Immature natural killer cell (primary cell): ENCODE measurements around the gene ST6GALNAC3. TPM values are rescaled to one million over a fixed set of nuclear protein-coding genes. Genes with fewer than 3 reads are reported as not detected.

Experiments
- DNase-seq, 3 donors: peaks; one replicate each; pipeline ENCODE4 v3.0.0; 2022; ENCODE audit warnings: mixed read lengths in 1 of 3
- H3K27ac Mint-ChIP-seq, 6 donors: one replicate each; pipeline ENCODE4 v1.8.0; 2020; ENCODE audit warnings: mixed read lengths in 6 of 6, mild to moderate bottlenecking in 5 of 6, inconsistent platforms in 4 of 6, moderate library complexity in 3 of 6
- H3K27me3 Mint-ChIP-seq, 3 donors: one replicate each; pipeline ENCODE4 v1.8.0; 2020 to 2021; ENCODE audit warnings: low read depth in 3 of 3, mild to moderate bottlenecking in 3 of 3, mixed read lengths in 3 of 3, moderate library complexity in 3 of 3, inconsistent platforms in 1 of 3
- H3K36me3 Mint-ChIP-seq, 3 donors: one replicate each; pipeline ENCODE4 v1.8.0; 2020; ENCODE audit warnings: mixed read lengths in 3 of 3, inconsistent platforms in 2 of 3, mild to moderate bottlenecking in 2 of 3
- H3K4me1 Mint-ChIP-seq, 2 donors: one replicate each; pipeline ENCODE4 v1.8.0; 2020; ENCODE audit warnings: inconsistent platforms in 2 of 2, mild to moderate bottlenecking in 2 of 2, mixed read lengths in 2 of 2, moderate library complexity in 1 of 2
- H3K4me3 Mint-ChIP-seq, 5 donors: one replicate each; pipeline ENCODE4 v1.8.0; 2020; ENCODE audit warnings: mild to moderate bottlenecking in 5 of 5, mixed read lengths in 5 of 5, inconsistent platforms in 3 of 5, moderate library complexity in 3 of 5
- H3K9me3 Mint-ChIP-seq, 6 donors: one replicate each; pipeline ENCODE4 v1.8.0; 2020; ENCODE audit warnings: mild to moderate bottlenecking in 6 of 6, mixed read lengths in 6 of 6, inconsistent platforms in 4 of 6, moderate library complexity in 3 of 6
- polyA plus RNA-seq, 3 donors: library from polyadenylated mRNA; unstranded; fragments of 300-500 nt; fragmentation: Illumina TruSeq; gene quantifications; one replicate each; pipeline ENCODE4 v1.2.3, GENCODE V29; 2021

Gene ST6GALNAC3
- polyA plus RNA-seq, 3 donors from 2014 or later = not detected

DNA sequence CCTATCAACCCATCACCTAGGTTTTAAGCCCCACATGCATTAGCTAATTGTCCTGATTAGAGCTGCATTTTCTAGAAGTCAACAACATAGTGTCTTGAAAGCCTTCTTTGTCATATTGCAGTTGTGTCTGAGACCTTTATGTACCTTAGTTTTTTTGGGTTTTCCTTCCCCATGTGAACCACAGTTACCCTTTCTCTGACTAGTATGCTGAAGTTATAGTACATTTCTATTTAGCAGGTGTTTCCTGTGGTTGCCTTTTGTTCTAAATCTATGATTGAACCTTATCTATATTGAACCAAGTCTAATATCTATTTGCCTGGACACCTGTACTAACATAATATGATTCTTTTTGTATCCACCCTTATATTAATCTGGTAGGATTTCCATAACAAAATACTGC, 135.6 kb downstream of the ST6GALNAC3 start:
- no peak overlapping the region for H3K4me3 Mint-ChIP-seq
- H3K27ac Mint-ChIP-seq = no peak overlapping the region
- H3K36me3 Mint-ChIP-seq = no peaks in the 10 kb centered on the region
- no peaks in the 10 kb centered on the region for H3K4me1 Mint-ChIP-seq
- no peak for DNase-seq
- peaks cover 0 to 5% (median 0%) of the 10 kb centered on the region in 3 donors for H3K27me3 Mint-ChIP-seq
- no peaks in the 10 kb centered on the region for H3K9me3 Mint-ChIP-seq

DNA sequence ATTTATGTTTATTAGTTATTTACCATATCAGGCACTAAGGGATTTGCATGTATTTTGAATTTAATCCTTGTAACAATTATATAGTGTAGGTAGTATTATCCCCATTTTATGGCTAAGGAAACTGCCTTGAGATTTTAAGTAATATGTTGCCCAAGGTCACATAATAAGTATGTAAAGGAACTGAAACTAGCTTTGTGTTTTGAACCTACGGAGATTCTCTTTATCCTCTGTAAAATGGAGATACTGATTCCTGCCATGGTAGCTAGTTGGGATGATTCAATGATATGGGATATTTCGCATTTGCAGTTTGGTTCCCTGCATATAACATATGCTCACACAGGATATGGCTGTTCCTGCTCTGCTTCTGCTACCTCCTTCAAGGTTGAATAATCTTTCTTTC, 144.3 kb downstream of the ST6GALNAC3 start:
- no peak overlapping the region for H3K27ac Mint-ChIP-seq
- no peak overlapping the region for H3K4me3 Mint-ChIP-seq

DNA sequence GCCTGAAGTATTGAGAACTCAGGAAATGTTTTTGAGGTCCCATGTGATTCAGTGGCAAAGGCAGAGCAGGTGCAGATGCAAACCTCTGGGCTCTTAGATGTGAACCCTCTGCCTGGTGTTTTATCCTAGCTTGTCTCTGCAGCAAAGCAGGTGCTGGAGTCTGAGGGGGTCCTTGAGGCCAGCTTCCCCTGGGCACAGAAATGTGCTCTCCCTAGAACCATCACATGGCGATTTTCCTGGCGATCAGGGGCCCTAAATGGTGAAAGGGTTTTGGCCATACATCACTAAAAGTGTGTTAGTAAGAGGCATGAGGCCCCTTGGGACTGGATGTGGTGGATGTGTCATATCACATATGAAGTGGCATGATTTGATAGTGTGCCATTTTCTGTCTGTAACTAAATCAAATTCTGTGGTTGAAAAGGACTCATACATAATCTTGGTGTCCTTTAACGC, 144.8 kb downstream of the ST6GALNAC3 start:
- H3K27ac Mint-ChIP-seq = no peak overlapping the region
- no peaks in the 10 kb centered on the region for H3K36me3 Mint-ChIP-seq
- peaks cover 0 to 4% (median 0%) of the 10 kb centered on the region in 3 donors for H3K27me3 Mint-ChIP-seq
- H3K9me3 Mint-ChIP-seq = peaks cover 0 to 2% (median 0%) of the 10 kb centered on the region in 6 donors
- H3K4me1 Mint-ChIP-seq = no peaks in the 10 kb centered on the region
- DNase-seq = no peak
- H3K4me3 Mint-ChIP-seq = no peak overlapping the region

More for the DNA sequence above, 144.3 kb downstream of the ST6GALNAC3 start:
- no peaks in the 10 kb centered on the region for H3K36me3 Mint-ChIP-seq
- no peaks in the 10 kb centered on the region for H3K4me1 Mint-ChIP-seq
- peaks cover 0 to 2% (median 0%) of the 10 kb centered on the region in 6 donors for H3K9me3 Mint-ChIP-seq
- peaks cover 0 to 4% (median 0%) of the 10 kb centered on the region in 3 donors for H3K27me3 Mint-ChIP-seq
- no peak for DNase-seq

GRCh38 chr1:76224752-76225151, 150.2 kb downstream of the ST6GALNAC3 start:
- Mint-ChIP-seq H3K36me3 (no peaks in the 10 kb centered on the region), H3K4me3 (no peak overlapping the region), H3K4me1 (peaks cover 0 to 15% of the 10 kb centered on the region in 2 donors), H3K9me3 (peaks cover 0 to 2% (median 0%) of the 10 kb centered on the region in 6 donors), H3K27me3 (peaks cover 0 to 2% (median 0%) of the 10 kb centered on the region in 3 donors), H3K27ac (no peak overlapping the region)
- no peak for DNase-seq

DNA sequence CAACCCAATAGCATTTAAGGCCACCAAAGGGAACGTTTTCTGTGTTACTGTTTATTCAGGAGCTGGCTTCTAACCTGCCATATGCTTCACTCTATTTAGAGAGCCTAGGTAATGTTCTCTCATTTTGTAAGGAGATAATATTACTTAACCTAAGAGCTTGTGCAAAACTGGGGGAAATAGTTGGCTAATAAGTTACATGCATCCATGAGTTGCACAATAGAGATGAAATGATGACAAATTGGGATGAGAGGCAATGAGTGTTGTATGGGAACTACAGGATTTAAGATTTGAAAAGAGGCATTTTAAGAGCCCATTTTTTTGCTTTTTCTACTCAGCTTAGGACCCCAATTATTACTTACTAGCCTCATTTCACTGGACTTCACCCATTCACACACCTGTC, 151.0 kb downstream of the ST6GALNAC3 start:
- Mint-ChIP-seq H3K27me3 (peaks cover 0 to 2% (median 0%) of the 10 kb centered on the region in 3 donors), H3K4me3 (no peak overlapping the region), H3K4me1 (peaks cover 0 to 15% of the 10 kb centered on the region in 2 donors), H3K9me3 (peaks cover 0 to 2% (median 0%) of the 10 kb centered on the region in 6 donors), H3K27ac (no peak overlapping the region), H3K36me3 (no peaks in the 10 kb centered on the region)
- DNase-seq = no peak

DNA sequence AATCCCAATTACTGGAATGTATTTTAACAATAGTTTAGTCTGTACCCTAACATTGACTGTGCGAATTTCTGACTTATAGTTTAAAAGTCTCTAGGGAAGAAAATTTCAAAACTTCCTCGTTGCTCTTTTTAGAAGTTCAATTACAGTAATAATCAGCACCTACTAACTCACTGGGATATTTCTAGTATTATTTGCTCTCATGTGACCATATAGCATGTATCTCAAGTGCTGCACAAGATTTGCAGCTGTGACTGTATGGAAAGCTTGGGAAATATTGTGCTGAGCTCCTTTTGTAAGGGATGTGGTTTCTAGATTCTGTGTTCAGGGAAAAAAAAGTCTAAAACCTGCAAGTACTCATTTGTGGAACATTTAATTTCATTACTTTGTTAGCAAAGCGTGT, 153.1 kb downstream of the ST6GALNAC3 start:
- H3K4me1 Mint-ChIP-seq = peaks cover 0 to 15% of the 10 kb centered on the region in 2 donors

DNA sequence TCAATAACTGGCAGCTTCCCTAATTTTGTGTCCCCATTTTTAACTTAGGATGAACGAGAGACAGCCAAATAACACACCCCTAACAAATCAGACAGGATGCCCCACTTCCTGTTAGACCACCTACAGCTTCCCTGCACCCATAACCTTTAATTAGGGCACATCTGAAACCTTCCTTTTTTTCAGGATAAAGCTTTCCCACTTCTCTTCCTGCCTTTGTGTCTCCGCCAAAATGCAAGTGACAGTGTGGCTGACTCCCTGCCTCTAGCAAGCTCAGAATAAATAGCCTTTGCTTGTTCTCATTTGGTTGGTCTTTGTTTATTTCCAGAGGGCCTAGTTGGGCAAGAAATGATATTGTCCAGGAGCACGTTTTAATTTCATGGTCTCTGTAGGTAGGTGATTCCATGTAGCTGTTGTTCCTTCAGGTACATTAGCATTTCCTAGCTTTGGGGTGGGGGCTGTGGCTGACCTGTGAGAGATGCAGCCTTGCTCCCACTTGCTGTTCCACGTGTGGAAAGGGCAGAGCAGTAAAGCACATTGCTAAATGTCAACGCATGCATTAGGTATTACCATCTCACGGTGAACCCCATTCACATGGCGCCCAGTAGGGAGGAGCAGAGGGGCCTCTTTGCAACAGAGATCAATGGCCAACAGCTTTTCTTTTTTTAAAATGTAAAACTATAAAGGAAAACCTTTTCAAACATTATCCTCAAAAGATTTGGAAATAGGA, 154.9 kb downstream of the ST6GALNAC3 start:
- Mint-ChIP-seq H3K27ac (no peak overlapping the region), H3K9me3 (no peaks in the 10 kb centered on the region), H3K4me1 (peaks cover 0 to 15% of the 10 kb centered on the region in 2 donors), H3K27me3 (peaks cover 0 to 2% (median 1%) of the 10 kb centered on the region in 3 donors), H3K4me3 (no peak overlapping the region), H3K36me3 (no peaks in the 10 kb centered on the region)
- DNase-seq = no peak

More for the DNA sequence above, 153.1 kb downstream of the ST6GALNAC3 start:
- DNase-seq = no peak
- Mint-ChIP-seq H3K27me3 (peaks cover 0 to 2% (median 0%) of the 10 kb centered on the region in 3 donors), H3K9me3 (no peaks in the 10 kb centered on the region), H3K4me3 (no peak overlapping the region), H3K36me3 (no peaks in the 10 kb centered on the region), H3K27ac (no peak overlapping the region)

GRCh38 chr1:76230842-76231281, 156.3 kb downstream of the ST6GALNAC3 start:
- no peak overlapping the region for H3K4me3 Mint-ChIP-seq
- no peak overlapping the region for H3K27ac Mint-ChIP-seq
- H3K9me3 Mint-ChIP-seq = no peaks in the 10 kb centered on the region
- peaks cover 0 to 1% (median 0%) of the 10 kb centered on the region in 3 donors for H3K27me3 Mint-ChIP-seq
- H3K36me3 Mint-ChIP-seq = no peaks in the 10 kb centered on the region
- DNase-seq = no peak
- peaks cover 0 to 15% of the 10 kb centered on the region in 2 donors for H3K4me1 Mint-ChIP-seq

DNA sequence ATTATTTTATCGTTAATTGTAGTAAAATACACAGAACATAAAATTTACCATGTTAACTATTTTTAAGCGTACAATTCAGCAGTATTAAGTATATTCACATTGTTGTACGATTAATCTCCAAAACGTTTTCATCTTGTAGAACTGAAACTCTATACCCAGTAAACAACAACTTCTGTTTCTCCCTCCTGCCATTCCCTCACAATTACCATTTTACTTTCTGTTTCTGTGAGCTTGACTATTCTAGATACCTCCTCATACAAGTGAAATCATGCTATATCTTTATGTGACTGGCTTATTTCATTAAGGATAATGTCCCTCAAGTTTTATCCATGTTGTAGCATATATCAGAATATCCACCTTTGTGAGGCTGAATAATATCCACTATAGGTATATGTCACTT, 156.8 kb downstream of the ST6GALNAC3 start:
- Mint-ChIP-seq H3K27ac (no peak overlapping the region), H3K4me1 (peaks cover 0 to 15% of the 10 kb centered on the region in 2 donors), H3K4me3 (no peak overlapping the region), H3K27me3 (peaks cover 0 to 1% (median 0%) of the 10 kb centered on the region in 3 donors), H3K9me3 (no peaks in the 10 kb centered on the region), H3K36me3 (no peaks in the 10 kb centered on the region)
- DNase-seq = no peak

DNA sequence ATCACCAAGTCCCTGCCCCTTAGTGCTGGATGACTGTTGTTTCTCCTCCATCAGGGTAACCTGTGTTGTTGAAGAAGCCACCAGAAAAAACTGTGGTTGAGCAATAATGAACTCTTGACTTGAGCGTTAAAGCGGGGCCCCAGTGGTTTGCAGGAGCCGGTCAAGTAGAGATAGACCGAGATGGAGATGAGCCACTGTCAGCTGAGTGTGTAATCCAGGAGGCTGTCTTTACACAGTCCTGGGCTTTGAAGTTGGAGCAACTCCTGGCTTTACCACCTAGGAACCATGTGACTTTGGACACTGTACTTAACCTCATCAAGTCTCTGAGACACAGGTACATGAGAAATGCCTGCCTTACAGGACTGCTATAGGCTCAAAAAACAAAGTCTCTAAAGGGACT, 158.1 kb downstream of the ST6GALNAC3 start:
- H3K27me3 Mint-ChIP-seq = peaks cover 0 to 1% (median 0%) of the 10 kb centered on the region in 3 donors
- no peaks in the 10 kb centered on the region for H3K9me3 Mint-ChIP-seq
- H3K27ac Mint-ChIP-seq = no peak overlapping the region
- no peaks in the 10 kb centered on the region for H3K36me3 Mint-ChIP-seq
- no peak for DNase-seq
- H3K4me3 Mint-ChIP-seq = no peak overlapping the region
- H3K4me1 Mint-ChIP-seq = peaks cover 0 to 15% of the 10 kb centered on the region in 2 donors

DNA sequence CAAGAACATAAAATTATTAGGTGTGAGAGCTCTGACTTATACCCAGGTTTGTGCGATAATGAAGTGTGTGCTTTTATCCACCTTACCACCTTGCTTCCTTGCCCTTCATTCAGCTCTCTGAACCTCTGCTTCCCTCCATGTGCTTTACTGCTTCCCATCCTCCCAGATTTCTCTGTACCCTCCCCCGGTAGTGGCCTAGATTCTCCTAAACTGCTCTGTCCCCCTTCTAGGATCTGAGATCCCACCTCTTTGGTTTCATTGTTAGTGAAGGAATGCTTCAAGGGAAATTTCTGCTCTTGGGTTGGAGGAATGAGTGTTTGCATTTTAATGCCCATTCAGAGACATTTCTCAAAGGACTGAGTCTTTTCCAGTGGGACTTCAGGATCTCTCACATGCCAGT, 159.5 kb downstream of the ST6GALNAC3 start:
- no peaks in the 10 kb centered on the region for H3K36me3 Mint-ChIP-seq
- peaks cover 0 to 5% of the 10 kb centered on the region in 2 donors for H3K4me1 Mint-ChIP-seq
- peaks cover 0 to 1% (median 0%) of the 10 kb centered on the region in 3 donors for H3K27me3 Mint-ChIP-seq
- H3K4me3 Mint-ChIP-seq = no peak overlapping the region
- H3K27ac Mint-ChIP-seq = no peak overlapping the region
- DNase-seq = no peak
- H3K9me3 Mint-ChIP-seq = no peaks in the 10 kb centered on the region

GRCh38 chr1:76237211-76237610, 162.7 kb downstream of the ST6GALNAC3 start:
- no peak for DNase-seq
- Mint-ChIP-seq H3K4me1 (no peaks in the 10 kb centered on the region), H3K27ac (no peak overlapping the region), H3K27me3 (peaks cover 0 to 4% (median 3%) of the 10 kb centered on the region in 3 donors), H3K36me3 (no peaks in the 10 kb centered on the region), H3K4me3 (no peak overlapping the region), H3K9me3 (no peaks in the 10 kb centered on the region)

- Mint-ChIP-seq H3K9me3 (peaks cover 0 to 1% (median 0%) of the 10 kb centered on the region in 6 donors), H3K27me3 (peaks cover 0 to 4% (median 3%) of the 10 kb centered on the region in 3 donors), H3K36me3 (no peaks in the 10 kb centered on the region), H3K4me1 (no peaks in the 10 kb centered on the region), H3K27ac (no peak overlapping the region), H3K4me3 (no peak overlapping the region)
- DNase-seq = no peak
These were observed 163.6 kb downstream of the ST6GALNAC3 start for GRCh38 chr1:76238094-76238628.

GRCh38 chr1:76239470-76239918, 164.9 kb downstream of the ST6GALNAC3 start:
- H3K27ac Mint-ChIP-seq = no peak overlapping the region
- H3K4me1 Mint-ChIP-seq = no peaks in the 10 kb centered on the region
- H3K9me3 Mint-ChIP-seq = peaks cover 0 to 1% (median 0%) of the 10 kb centered on the region in 6 donors

More at GRCh38 chr1:76239470-76239918, 164.9 kb downstream of the ST6GALNAC3 start:
- Mint-ChIP-seq H3K36me3 (no peaks in the 10 kb centered on the region), H3K27me3 (peaks cover 0 to 3% (median 3%) of the 10 kb centered on the region in 3 donors), H3K4me3 (no peak overlapping the region)
- no peak for DNase-seq
